ENCODE measurements around the gene BTBD16.

Gene BTBD16

GRCh38 chr10:122386514-122386913 is 115.4 kb downstream of the BTBD16 start:
- TF ChIP-seq, protein P1, sequence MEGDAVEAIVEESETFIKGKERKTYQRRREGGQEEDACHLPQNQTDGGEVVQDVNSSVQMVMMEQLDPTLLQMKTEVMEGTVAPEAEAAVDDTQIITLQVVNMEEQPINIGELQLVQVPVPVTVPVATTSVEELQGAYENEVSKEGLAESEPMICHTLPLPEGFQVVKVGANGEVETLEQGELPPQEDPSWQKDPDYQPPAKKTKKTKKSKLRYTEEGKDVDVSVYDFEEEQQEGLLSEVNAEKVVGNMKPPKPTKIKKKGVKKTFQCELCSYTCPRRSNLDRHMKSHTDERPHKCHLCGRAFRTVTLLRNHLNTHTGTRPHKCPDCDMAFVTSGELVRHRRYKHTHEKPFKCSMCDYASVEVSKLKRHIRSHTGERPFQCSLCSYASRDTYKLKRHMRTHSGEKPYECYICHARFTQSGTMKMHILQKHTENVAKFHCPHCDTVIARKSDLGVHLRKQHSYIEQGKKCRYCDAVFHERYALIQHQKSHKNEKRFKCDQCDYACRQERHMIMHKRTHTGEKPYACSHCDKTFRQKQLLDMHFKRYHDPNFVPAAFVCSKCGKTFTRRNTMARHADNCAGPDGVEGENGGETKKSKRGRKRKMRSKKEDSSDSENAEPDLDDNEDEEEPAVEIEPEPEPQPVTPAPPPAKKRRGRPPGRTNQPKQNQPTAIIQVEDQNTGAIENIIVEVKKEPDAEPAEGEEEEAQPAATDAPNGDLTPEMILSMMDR (IDR thresholded peaks at IDR 0.05; ENCODE audit: low read depth, low read length): no peak
- no peak for DNase-seq (ENCODE audit: extremely low read depth, low read depth)

- DNase-seq (ENCODE audit: extremely low read depth, low read depth): no peak
- TF ChIP-seq, protein P1 (IDR thresholded peaks at IDR 0.05; ENCODE audit: low read depth, low read length): no peak
Measured at GRCh38 chr10:122387572-122387971, 116.5 kb downstream of the BTBD16 start.

Measured in AG09319 (cell line).